SJSA1 (cell line): Measurements from ENCODE around the gene MUS81. TPM values are rescaled to one million over a fixed set of nuclear protein-coding genes. Genes with fewer than 3 reads are reported as not detected.

ENCODE experiments used
- DNase-seq, 2 experiments: peaks; one replicate each; pipeline ENCODE4 v3.0.0-alpha.2; 2015 to 2020; ENCODE audit warnings: low spot score in 2 of 2, low read depth in 1 of 2
- H3K27ac ChIP-seq: fragments of 250-450 bp; sonication (Bioruptor Pico); 2 replicates; pipeline ENCODE4 v1.5.1; 2020; ENCODE audit warnings: mild to moderate bottlenecking, moderate library complexity
- H3K27me3 ChIP-seq: fragments of 250-450 bp; sonication (Bioruptor Pico); replicated peaks from 2 replicates; pipeline ENCODE4 v1.5.1; 2020; ENCODE audit warnings: mild to moderate bottlenecking, moderate library complexity
- H3K36me3 ChIP-seq: fragments of 250-450 bp; sonication (Bioruptor Pico); 2 replicates; pipeline ENCODE4 v1.5.1; 2020; ENCODE audit warnings: mild to moderate bottlenecking
- H3K4me1 ChIP-seq: fragments of 250-450 bp; sonication (Bioruptor Pico); replicated peaks from 2 replicates; pipeline ENCODE4 v1.6.1; 2021; ENCODE audit warnings: mild to moderate bottlenecking
- H3K4me3 ChIP-seq: fragments of 250-450 bp; sonication (Bioruptor Pico); 2 replicates; pipeline ENCODE4 v1.5.1; 2020; ENCODE audit warnings: mild to moderate bottlenecking
- H3K9me3 ChIP-seq: fragments of 250-450 bp; sonication (Bioruptor Pico); replicated peaks from 2 replicates; pipeline ENCODE4 v1.5.1; 2020; ENCODE audit warnings: mild to moderate bottlenecking
- total RNA-seq: library from RNA; depleted of rRNA; stranded (reverse); fragments of >200 nt; shearing (Covaris generic); gene quantifications from 2 replicates; pipeline ENCODE4 v1.2.3, GENCODE V29; 2014; rRNA removed

Gene MUS81
- 121 and 130 TPM in 2 replicates for total RNA-seq

GRCh38 chr11:65860278-65861164 is at the start of gene MUS81:
Gene MUS81 (plus strand): TSS chr11:65860433. CDS start chr11:65860754, 321 bp downstream.
- Histone ChIP-seq H3K9me3 (peaks cover 3% of the 10 kb centered on the region), H3K4me3 (peak within 1 kb of the TSS; percentile 93), H3K4me1 (peaks cover 33% of the 10 kb centered on the region), H3K27me3 (no peaks in the 10 kb centered on the region), H3K27ac (peak within 1 kb of the TSS; percentile 81), H3K36me3 (peaks cover 76% of the 10 kb centered on the region)
- peak; percentile 100 for DNase-seq

- peaks cover 52% of the 10 kb centered on the region for H3K27me3 ChIP-seq
- H3K4me3 ChIP-seq = no peak overlapping the region
- DNase-seq = no peak
- no peaks in the 10 kb centered on the region for H3K9me3 ChIP-seq
- H3K36me3 ChIP-seq = no peaks in the 10 kb centered on the region
- H3K27ac ChIP-seq = no peak overlapping the region
- H3K4me1 ChIP-seq = no peaks in the 10 kb centered on the region
Measured at GRCh38 chr11:65811764-65812475, 48.3 kb upstream of the MUS81 start.

- no peak for DNase-seq
- Histone ChIP-seq H3K27ac (no peak overlapping the region), H3K36me3 (no peaks in the 10 kb centered on the region)
Measured at GRCh38 chr11:65814131-65814985, 45.9 kb upstream of the MUS81 start.

GRCh38 chr11:65814986-65815565 is 45.2 kb upstream of the MUS81 start:
- H3K27ac ChIP-seq = no peak overlapping the region
- H3K36me3 ChIP-seq = no peaks in the 10 kb centered on the region
- peaks cover 22% of the 10 kb centered on the region for H3K27me3 ChIP-seq
- peaks cover 4% of the 10 kb centered on the region; the same call in 1 of the 2 replicates for H3K9me3 ChIP-seq
- H3K4me1 ChIP-seq = peaks cover 10% of the 10 kb centered on the region
- H3K4me3 ChIP-seq = no peak overlapping the region
- no peak for DNase-seq

More at GRCh38 chr11:65814131-65814985, 45.9 kb upstream of the MUS81 start:
- peaks cover 10% of the 10 kb centered on the region for H3K4me1 ChIP-seq
- no peak overlapping the region for H3K4me3 ChIP-seq
- peaks cover 30% of the 10 kb centered on the region for H3K27me3 ChIP-seq
- peaks cover 4% of the 10 kb centered on the region; the same call in 1 of the 2 replicates for H3K9me3 ChIP-seq

- Histone ChIP-seq H3K36me3 (no peaks in the 10 kb centered on the region), H3K4me3 (no peak overlapping the region), H3K27me3 (peaks cover 8% of the 10 kb centered on the region), H3K4me1 (peaks cover 10% of the 10 kb centered on the region), H3K27ac (no peak overlapping the region), H3K9me3 (peaks cover 4% of the 10 kb centered on the region; the same call in 1 of the 2 replicates)
- no peak for DNase-seq
Measured at GRCh38 chr11:65816696-65817095, 43.5 kb upstream of the MUS81 start.

- Histone ChIP-seq H3K27ac (no peak overlapping the region), H3K9me3 (peaks cover 4% of the 10 kb centered on the region; the same call in 1 of the 2 replicates), H3K4me1 (peaks cover 10% of the 10 kb centered on the region), H3K4me3 (peak overlapping the region; percentile 52), H3K27me3 (peaks cover 1% of the 10 kb centered on the region; the same call in 1 of the 2 replicates), H3K36me3 (no peaks in the 10 kb centered on the region)
- no peak for DNase-seq
Measured at GRCh38 chr11:65817312-65817834, 42.9 kb upstream of the MUS81 start.

- no peaks in the 10 kb centered on the region for H3K36me3 ChIP-seq
- peak overlapping the region; percentile 52 for H3K4me3 ChIP-seq
- DNase-seq = peak; percentile 94 to 98
- peaks cover 4% of the 10 kb centered on the region; the same call in 1 of the 2 replicates for H3K9me3 ChIP-seq
- no peak overlapping the region for H3K27ac ChIP-seq
- H3K4me1 ChIP-seq = peaks cover 10% of the 10 kb centered on the region
- H3K27me3 ChIP-seq = peaks cover 4% of the 10 kb centered on the region; the same call in 1 of the 2 replicates
Measured at GRCh38 chr11:65817835-65818680, 42.2 kb upstream of the MUS81 start.

- peaks cover 4% of the 10 kb centered on the region; the same call in 1 of the 2 replicates for H3K27me3 ChIP-seq
- no peak overlapping the region for H3K27ac ChIP-seq
- H3K9me3 ChIP-seq = peaks cover 4% of the 10 kb centered on the region; the same call in 1 of the 2 replicates
- peaks cover 10% of the 10 kb centered on the region for H3K4me1 ChIP-seq
- no peak overlapping the region for H3K4me3 ChIP-seq
- no peaks in the 10 kb centered on the region for H3K36me3 ChIP-seq
- no peak for DNase-seq
Measured at GRCh38 chr11:65821107-65821506, 39.1 kb upstream of the MUS81 start.

- no peak for DNase-seq
- peaks cover 3% of the 10 kb centered on the region for H3K4me1 ChIP-seq
- peaks cover 4% of the 10 kb centered on the region; the same call in 1 of the 2 replicates for H3K9me3 ChIP-seq
- H3K4me3 ChIP-seq = no peak overlapping the region
- H3K36me3 ChIP-seq = no peaks in the 10 kb centered on the region
- H3K27me3 ChIP-seq = peaks cover 9% of the 10 kb centered on the region
- H3K27ac ChIP-seq = no peak overlapping the region
Measured at GRCh38 chr11:65822776-65823528, 37.3 kb upstream of the MUS81 start.

GRCh38 chr11:65826984-65827735 is 33.1 kb upstream of the MUS81 start:
- no peak overlapping the region for H3K27ac ChIP-seq
- peaks cover 38% of the 10 kb centered on the region for H3K27me3 ChIP-seq
- no peak overlapping the region for H3K4me3 ChIP-seq
- no peak for DNase-seq
- no peaks in the 10 kb centered on the region for H3K36me3 ChIP-seq
- H3K9me3 ChIP-seq = no peaks in the 10 kb centered on the region; the same call in 1 of the 2 replicates
- no peaks in the 10 kb centered on the region for H3K4me1 ChIP-seq

- Histone ChIP-seq H3K27ac (no peak overlapping the region), H3K9me3 (peaks cover 3% of the 10 kb centered on the region; the same call in 1 of the 2 replicates), H3K36me3 (no peaks in the 10 kb centered on the region), H3K4me1 (peaks cover 15% of the 10 kb centered on the region), H3K4me3 (no peak overlapping the region), H3K27me3 (peaks cover 45% of the 10 kb centered on the region)
- DNase-seq = no peak
Measured at GRCh38 chr11:65829459-65829858, 30.8 kb upstream of the MUS81 start.
